ENCODE measurements around the gene RALGPS2.
A peak's percentile ranks its signal among the peaks of the same experiment; 100 is the strongest.

RALGPS2 gene

DNA sequence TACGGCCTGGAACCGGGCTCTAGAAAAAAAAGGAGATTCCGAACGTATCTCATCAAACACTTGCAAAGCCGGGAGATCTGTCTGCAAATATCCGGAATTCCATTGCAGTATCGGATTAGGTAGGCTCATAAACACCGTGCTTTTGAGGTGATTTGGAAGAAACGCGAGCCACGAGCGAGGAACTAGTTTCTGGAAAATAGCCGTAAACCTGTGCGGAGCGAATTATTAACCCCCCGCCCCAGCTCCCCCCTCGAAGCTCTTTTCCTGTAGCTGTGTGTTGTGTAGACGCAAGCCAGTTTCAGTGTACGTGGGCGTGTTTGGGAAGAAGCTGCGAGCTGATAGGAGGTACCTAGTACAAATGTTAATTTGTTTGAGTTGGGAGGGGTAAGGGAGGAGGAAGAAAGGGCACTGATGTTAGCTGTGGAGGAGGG, 1.1 kb downstream of the RALGPS2 start:
- H4K20me1 ChIP-seq (ENCODE audit: low read depth, low read length) = no peaks in the 10 kb centered on the region
- H3K27ac ChIP-seq (ENCODE audit: low read depth, low read length) = peak overlapping the region; percentile 80
- H2AFZ ChIP-seq (ENCODE audit: low read depth, low read length, severe bottlenecking) = no peak overlapping the region
- no peaks in the 10 kb centered on the region for H3K27me3 ChIP-seq (ENCODE audit: low read length)
- H3K36me3 ChIP-seq (ENCODE audit: low read length) = peaks cover 19% of the 10 kb centered on the region
- H3K9me3 ChIP-seq (ENCODE audit: insufficient read depth, low read length) = no peaks in the 10 kb centered on the region
- peaks cover 26% of the 10 kb centered on the region for H3F3A ChIP-seq (ENCODE audit: insufficient read depth)
- TF ChIP-seq, protein P1, sequence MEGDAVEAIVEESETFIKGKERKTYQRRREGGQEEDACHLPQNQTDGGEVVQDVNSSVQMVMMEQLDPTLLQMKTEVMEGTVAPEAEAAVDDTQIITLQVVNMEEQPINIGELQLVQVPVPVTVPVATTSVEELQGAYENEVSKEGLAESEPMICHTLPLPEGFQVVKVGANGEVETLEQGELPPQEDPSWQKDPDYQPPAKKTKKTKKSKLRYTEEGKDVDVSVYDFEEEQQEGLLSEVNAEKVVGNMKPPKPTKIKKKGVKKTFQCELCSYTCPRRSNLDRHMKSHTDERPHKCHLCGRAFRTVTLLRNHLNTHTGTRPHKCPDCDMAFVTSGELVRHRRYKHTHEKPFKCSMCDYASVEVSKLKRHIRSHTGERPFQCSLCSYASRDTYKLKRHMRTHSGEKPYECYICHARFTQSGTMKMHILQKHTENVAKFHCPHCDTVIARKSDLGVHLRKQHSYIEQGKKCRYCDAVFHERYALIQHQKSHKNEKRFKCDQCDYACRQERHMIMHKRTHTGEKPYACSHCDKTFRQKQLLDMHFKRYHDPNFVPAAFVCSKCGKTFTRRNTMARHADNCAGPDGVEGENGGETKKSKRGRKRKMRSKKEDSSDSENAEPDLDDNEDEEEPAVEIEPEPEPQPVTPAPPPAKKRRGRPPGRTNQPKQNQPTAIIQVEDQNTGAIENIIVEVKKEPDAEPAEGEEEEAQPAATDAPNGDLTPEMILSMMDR (IDR thresholded peaks at IDR 0.05; ENCODE audit: insufficient read depth, low read length, poor library complexity, severe bottlenecking) = no peak
- TF ChIP-seq EZH2phosphoT487 (conservative IDR thresholded peaks at IDR 0.05; ENCODE audit: low read length) = no peak
- H3K9ac ChIP-seq (ENCODE audit: low read length) = peak overlapping the region; percentile 83
- H3K9me2 ChIP-seq (replicated peaks; ENCODE audit: insufficient read depth, low read length) = no peaks in the 10 kb centered on the region
- peaks cover 57% of the 10 kb centered on the region for H3K79me2 ChIP-seq (ENCODE audit: insufficient read depth, low read length)
- H3K4me3 ChIP-seq (ENCODE audit: insufficient read depth, low read length, poor library complexity, severe bottlenecking) = peak overlapping the region; percentile 74
- H3K4me2 ChIP-seq (ENCODE audit: low read depth, low read length, poor library complexity, severe bottlenecking) = peak overlapping the region; percentile 93

DNA sequence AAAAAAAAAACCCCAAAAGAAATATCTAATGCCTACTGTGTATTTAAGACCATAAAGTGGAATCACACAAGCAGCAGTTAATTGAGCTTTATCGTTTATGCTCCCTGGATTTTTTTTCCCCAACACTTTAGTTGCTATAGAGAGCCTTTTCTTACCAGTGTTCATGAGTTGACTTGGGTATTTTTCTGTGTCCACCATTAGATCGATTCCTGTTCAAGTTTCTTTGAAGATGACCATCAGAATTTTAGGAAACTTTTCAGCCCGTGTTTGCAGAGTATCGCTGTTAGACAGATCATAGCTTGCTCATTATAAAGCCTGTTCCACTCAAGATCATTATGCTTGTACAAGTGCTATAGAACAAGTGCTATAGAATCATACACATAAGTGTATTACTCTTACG, 1.5 kb downstream of the RALGPS2 start:
- no peak overlapping the region for H2AFZ ChIP-seq (ENCODE audit: low read depth, low read length, severe bottlenecking)

DNA sequence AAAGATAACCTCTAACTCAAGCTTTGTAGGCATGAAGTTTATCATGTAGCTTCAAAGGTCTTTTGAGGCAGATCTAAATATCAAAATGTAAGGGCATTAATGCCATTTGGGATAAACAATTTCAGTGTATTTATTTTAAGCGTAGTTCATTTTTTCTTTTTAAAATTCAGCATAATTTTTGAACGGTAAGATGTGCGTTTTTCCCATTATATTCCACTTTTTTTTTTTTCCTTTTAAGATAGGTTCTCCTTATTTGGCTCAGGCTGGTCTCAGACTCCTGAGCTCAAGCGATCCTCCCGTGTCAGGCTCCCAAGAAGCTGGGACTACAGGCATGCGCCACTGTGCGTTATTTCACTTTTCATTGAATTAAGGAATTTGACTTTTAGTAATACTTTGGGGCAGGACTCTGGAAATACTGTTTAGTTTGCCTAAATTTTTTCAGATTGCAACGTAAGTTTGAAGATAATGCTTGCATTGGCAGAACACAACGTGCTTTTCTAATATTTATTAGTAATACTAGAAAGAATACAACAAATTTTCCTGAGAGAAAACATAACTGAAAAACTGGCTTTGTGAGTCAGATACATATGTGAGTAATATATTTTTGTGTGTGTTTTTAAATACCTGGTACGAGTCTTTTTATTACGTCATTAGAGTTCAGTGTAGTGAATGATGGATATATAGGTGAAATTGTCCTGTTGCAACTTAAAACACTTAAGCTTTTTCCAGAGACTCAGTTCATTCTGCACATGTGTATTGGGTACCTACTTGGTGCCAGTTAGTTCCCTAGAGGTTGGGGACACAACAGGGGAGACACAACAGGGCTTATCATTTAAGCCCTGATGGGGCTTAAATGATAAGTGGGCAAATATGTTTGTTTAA, 2.2 kb downstream of the RALGPS2 start:
- H3K9me2 ChIP-seq (replicated peaks; ENCODE audit: insufficient read depth, low read length) = no peaks in the 10 kb centered on the region
- no peaks in the 10 kb centered on the region for H4K20me1 ChIP-seq (ENCODE audit: low read depth, low read length)
- no peaks in the 10 kb centered on the region for H3K27me3 ChIP-seq (ENCODE audit: low read length)
- peak overlapping the region; percentile 74 for H3K4me3 ChIP-seq (ENCODE audit: insufficient read depth, low read length, poor library complexity, severe bottlenecking)
- peak overlapping the region; percentile 83 for H3K9ac ChIP-seq (ENCODE audit: low read length)
- peaks cover 68% of the 10 kb centered on the region for H3K79me2 ChIP-seq (ENCODE audit: insufficient read depth, low read length)
- H3K27ac ChIP-seq (ENCODE audit: low read depth, low read length) = peak overlapping the region; percentile 80
- H3K4me2 ChIP-seq (ENCODE audit: low read depth, low read length, poor library complexity, severe bottlenecking) = peak overlapping the region; percentile 93
- no peaks in the 10 kb centered on the region for H3K9me3 ChIP-seq (ENCODE audit: insufficient read depth, low read length)
- H3K36me3 ChIP-seq (ENCODE audit: low read length) = peaks cover 26% of the 10 kb centered on the region
- H2AFZ ChIP-seq (ENCODE audit: low read depth, low read length, severe bottlenecking) = no peak overlapping the region
- no peak for TF ChIP-seq EZH2phosphoT487 (conservative IDR thresholded peaks at IDR 0.05; ENCODE audit: low read length)
- TF ChIP-seq, protein P1 (IDR thresholded peaks at IDR 0.05; ENCODE audit: insufficient read depth, low read length, poor library complexity, severe bottlenecking) = no peak
- H3F3A ChIP-seq (ENCODE audit: insufficient read depth) = peaks cover 26% of the 10 kb centered on the region

More for the DNA sequence above, 1.5 kb downstream of the RALGPS2 start:
- peaks cover 21% of the 10 kb centered on the region for H3K36me3 ChIP-seq (ENCODE audit: low read length)
- no peak for TF ChIP-seq EZH2phosphoT487 (conservative IDR thresholded peaks at IDR 0.05; ENCODE audit: low read length)
- TF ChIP-seq, protein P1 (IDR thresholded peaks at IDR 0.05; ENCODE audit: insufficient read depth, low read length, poor library complexity, severe bottlenecking) = no peak
- H3K79me2 ChIP-seq (ENCODE audit: insufficient read depth, low read length) = peaks cover 61% of the 10 kb centered on the region
- no peaks in the 10 kb centered on the region for H3K9me3 ChIP-seq (ENCODE audit: insufficient read depth, low read length)
- peaks cover 26% of the 10 kb centered on the region for H3F3A ChIP-seq (ENCODE audit: insufficient read depth)
- peak overlapping the region; percentile 74 for H3K4me3 ChIP-seq (ENCODE audit: insufficient read depth, low read length, poor library complexity, severe bottlenecking)
- peak overlapping the region; percentile 93 for H3K4me2 ChIP-seq (ENCODE audit: low read depth, low read length, poor library complexity, severe bottlenecking)
- H3K9me2 ChIP-seq (replicated peaks; ENCODE audit: insufficient read depth, low read length) = no peaks in the 10 kb centered on the region
- H3K27me3 ChIP-seq (ENCODE audit: low read length) = no peaks in the 10 kb centered on the region
- peak overlapping the region; percentile 80 for H3K27ac ChIP-seq (ENCODE audit: low read depth, low read length)
- H4K20me1 ChIP-seq (ENCODE audit: low read depth, low read length) = no peaks in the 10 kb centered on the region
- H3K9ac ChIP-seq (ENCODE audit: low read length) = peak overlapping the region; percentile 83

Data from SU-DHL-6 (cell line).